H1 (cell line): ENCODE results near the gene GRIP2. TPM values are rescaled to one million over a fixed set of nuclear protein-coding genes. Genes with fewer than 3 reads are reported as not detected.
A peak's percentile ranks its signal among the peaks of the same experiment; 100 is the strongest.

ENCODE experiments used
- CTCF ChIA-PET: fragments of 300-600 bp; sonication (Branson Sonifier 250); formaldehyde crosslinking; loops from one replicate; lab custom pipeline; 2021; ENCODE audit not compliant: partially characterized antibody; lab: Charles Lee
- POLR2A ChIA-PET: fragments of 300-600 bp; sonication (Branson Sonifier 250); formaldehyde crosslinking; loops from one replicate; lab custom pipeline; 2021; ENCODE audit warnings: inconsistent platforms; ENCODE audit not compliant: partially characterized antibody; lab: Charles Lee
- DNase-seq, 2 experiments: peaks; one replicate each; pipeline versions ENCODE4 v3.0.0 to v3.0.0-alpha.2; 2010 to 2022; ENCODE audit warnings: low spot score in 2 of 2, low read depth in 1 of 2, mixed read lengths in 1 of 2
- FAIRE-seq: peaks from 2 replicates; lab custom pipeline; 2011; peaks lifted over from hg19 to GRCh38; lab: Jason Lieb, UNC
- H2AFZ ChIP-seq: 2 replicates; pipeline ENCODE4 v1.8.1; 2012; ENCODE audit warnings: low read length, inconsistent platforms
- H2AK5ac ChIP-seq: 2 replicates; pipeline ENCODE4 v1.6.1; 2013; ENCODE audit warnings: low read depth, low read length
- H2BK120ac ChIP-seq: replicated peaks from 2 replicates; pipeline ENCODE3; 2013; ENCODE audit warnings: low read depth, low read length, inconsistent platforms
- H2BK12ac ChIP-seq: 2 replicates; pipeline ENCODE4 v1.6.1; 2013; ENCODE audit warnings: low read depth, low read length
- H2BK15ac ChIP-seq: 2 replicates; pipeline ENCODE4 v1.6.1; 2013; ENCODE audit warnings: low read length
- H2BK20ac ChIP-seq: 2 replicates; pipeline ENCODE4 v1.6.1; 2013; ENCODE audit warnings: low read length
- H2BK5ac ChIP-seq: 2 replicates; pipeline ENCODE4 v1.6.1; 2013; ENCODE audit warnings: low read depth, low read length
- H3K14ac ChIP-seq: 2 replicates; pipeline ENCODE4 v1.6.1; 2013; ENCODE audit warnings: inconsistent platforms; ENCODE audit not compliant: insufficient read length
- H3K18ac ChIP-seq: 2 replicates; pipeline ENCODE4 v1.6.1; 2013; ENCODE audit warnings: low read length; ENCODE audit errors: extremely low read depth
- H3K23ac ChIP-seq: 2 replicates; pipeline ENCODE4 v1.6.1; 2013; ENCODE audit warnings: inconsistent platforms; ENCODE audit not compliant: insufficient read length
- H3K23me2 ChIP-seq: 2 replicates; pipeline ENCODE4 v1.6.1; 2013; ENCODE audit warnings: low read depth, low read length
- H3K27ac ChIP-seq: 2 replicates; pipeline ENCODE4 v1.6.1; 2011; ENCODE audit warnings: low read depth, low read length, inconsistent platforms
- H3K27me3 ChIP-seq, 4 experiments: replicated peaks in 1 of 4; 1 replicate in 1 of 4; 2 replicates in 3 of 4; pipeline versions ENCODE4 v1.6.1 to v1.8.1; 2011 to 2013; ENCODE audit warnings: low read length in 3 of 4, mild to moderate bottlenecking in 3 of 4, inconsistent platforms in 2 of 4, mixed read lengths in 2 of 4, moderate library complexity in 1 of 4; ENCODE audit not compliant: control insufficient read depth in 3 of 4, insufficient read depth in 3 of 4; ENCODE audit errors: extremely low read depth in 1 of 4
- H3K36me3 ChIP-seq, 4 experiments: 2 replicates each; pipeline versions ENCODE4 v1.6.1 to v1.8.1; 2011 to 2013; ENCODE audit warnings: mild to moderate bottlenecking in 4 of 4, low read length in 3 of 4, moderate library complexity in 2 of 4, control low read depth in 1 of 4, inconsistent platforms in 1 of 4; ENCODE audit not compliant: insufficient read depth in 4 of 4, control insufficient read depth in 2 of 4
- H3K4ac ChIP-seq: replicated peaks from 2 replicates; pipeline ENCODE3; 2013; ENCODE audit warnings: low read length, low read depth, mixed read lengths, inconsistent platforms; ENCODE audit not compliant: insufficient read length
- H3K4me1 ChIP-seq, 4 experiments: replicated peaks in 1 of 4; 1 replicate in 1 of 4; 2 replicates in 3 of 4; pipeline versions ENCODE4 v1.6.1 to v1.8.1; 2011 to 2013; ENCODE audit warnings: low read length in 3 of 4, inconsistent platforms in 2 of 4, mixed read lengths in 1 of 4; ENCODE audit not compliant: insufficient read depth in 4 of 4, control insufficient read depth in 3 of 4
- H3K4me2 ChIP-seq, 2 experiments: 2 replicates each; pipeline versions ENCODE4 v1.6.1 to v1.8.1; 2011 to 2013; ENCODE audit warnings: low read depth in 2 of 2, low read length in 2 of 2, control low read depth in 1 of 2, inconsistent platforms in 1 of 2, mild to moderate bottlenecking in 1 of 2; ENCODE audit not compliant: insufficient read depth in 1 of 2
- H3K4me3 ChIP-seq, 4 experiments: fragments of 200-600, 300-600 bp in 1 of 4; sonication (generic), shearing (Covaris generic), sonication (Bioruptor Twin) in 1 of 4; 2 replicates each; pipeline versions ENCODE4 v1.5.1 to v1.8.1; 2011 to 2016; ENCODE audit warnings: low read length in 4 of 4, low read depth in 3 of 4, control low read depth in 2 of 4, inconsistent platforms in 2 of 4, mild to moderate bottlenecking in 2 of 4, mixed read lengths in 1 of 4, moderate library complexity in 1 of 4; ENCODE audit not compliant: insufficient read depth in 2 of 4; ENCODE audit errors: extremely low read depth in 1 of 4
- H3K56ac ChIP-seq: replicated peaks from 2 replicates; pipeline ENCODE3; 2013; ENCODE audit warnings: low read depth, mild to moderate bottlenecking, mixed read lengths, low read length, inconsistent platforms; ENCODE audit not compliant: insufficient read length
- H3K79me1 ChIP-seq: 2 replicates; pipeline ENCODE4 v1.6.1; 2013; ENCODE audit warnings: low read depth, low read length, control low read depth
- H3K79me2 ChIP-seq, 2 experiments: 2 replicates each; pipeline versions ENCODE4 v1.6.1 to v1.8.1; 2012 to 2013; ENCODE audit warnings: low read length in 2 of 2, mild to moderate bottlenecking in 2 of 2, inconsistent platforms in 1 of 2; ENCODE audit not compliant: insufficient read depth in 2 of 2, control insufficient read depth in 1 of 2
- H3K9ac ChIP-seq, 4 experiments: replicated peaks in 1 of 4; 1 replicate in 1 of 4; 2 replicates in 3 of 4; pipeline versions ENCODE4 v1.6.1 to v1.8.1; 2011 to 2013; ENCODE audit warnings: low read depth in 3 of 4, low read length in 3 of 4, control low read depth in 2 of 4, mild to moderate bottlenecking in 2 of 4, moderate library complexity in 2 of 4, inconsistent platforms in 1 of 4; ENCODE audit errors: extremely low read depth in 1 of 4
- H3K9me3 ChIP-seq, 2 experiments: 2 replicates each; pipeline versions ENCODE4 v1.6.1 to v1.8.1; 2012 to 2013; ENCODE audit warnings: mild to moderate bottlenecking in 2 of 2, moderate library complexity in 2 of 2, control low read depth in 1 of 2, inconsistent platforms in 1 of 2, low read depth in 1 of 2, low read length in 1 of 2, mixed read lengths in 1 of 2; ENCODE audit not compliant: insufficient read depth in 2 of 2
- H4K20me1 ChIP-seq, 2 experiments: replicated peaks in 1 of 2; 2 replicates each; pipeline versions ENCODE3 to v1.8.1; 2011 to 2013; ENCODE audit warnings: inconsistent platforms in 2 of 2, low read length in 2 of 2, mild to moderate bottlenecking in 1 of 2; ENCODE audit not compliant: insufficient read depth in 2 of 2, control insufficient read depth in 1 of 2
- H4K5ac ChIP-seq: 2 replicates; pipeline ENCODE4 v1.6.1; 2013; ENCODE audit warnings: low read length, low read depth, mixed read lengths, inconsistent platforms; ENCODE audit not compliant: insufficient read length
- H4K8ac ChIP-seq: 2 replicates; pipeline ENCODE4 v1.8.0; 2013; ENCODE audit warnings: mild to moderate bottlenecking, moderate library complexity, low read length, inconsistent platforms; ENCODE audit not compliant: insufficient read depth; ENCODE audit errors: extremely low read depth
- H4K91ac ChIP-seq: replicated peaks from 2 replicates; pipeline ENCODE3; 2013; ENCODE audit warnings: low read length, mixed read lengths, inconsistent platforms; ENCODE audit not compliant: insufficient read length
- ASH2L ChIP-seq: fragments of 200-600, 300-600 bp; sonication (generic); IDR thresholded peaks from one replicate; pipeline ENCODE4 v1.7.1; 2017; ENCODE audit warnings: low read length
- BRCA1 ChIP-seq: IDR thresholded peaks from 2 replicates; pipeline ENCODE4 v1.6.1; 2012; ENCODE audit warnings: low read depth, low read length, improper control_type of control experiment
- CBX8 ChIP-seq: fragments of 300-800, 300-1000 bp; sonication (generic); IDR thresholded peaks from 2 replicates; pipeline ENCODE4 v1.7.1; 2016; ENCODE audit warnings: low read depth, low read length, borderline replicate concordance
- HDAC2 ChIP-seq, 2 experiments: fragments of 300-600 bp in 1 of 2; sonication (generic) in 1 of 2; IDR thresholded peaks; 2 replicates each; pipeline ENCODE4 v1.6.1; 2011 to 2012; ENCODE audit warnings: low read depth in 2 of 2, low read length in 2 of 2, mild to moderate bottlenecking in 2 of 2, moderate library complexity in 2 of 2, borderline replicate concordance in 1 of 2, inconsistent platforms in 1 of 2
- NANOG ChIP-seq: IDR thresholded peaks from 2 replicates; pipeline ENCODE4 v1.6.1; 2011; ENCODE audit warnings: low read length, low read depth, mild to moderate bottlenecking, inconsistent platforms; ENCODE audit not compliant: insufficient read depth, poor library complexity, severe bottlenecking
- SIX5 ChIP-seq: IDR thresholded peaks from 2 replicates; pipeline ENCODE4 v1.6.1; 2011; ENCODE audit warnings: mild to moderate bottlenecking, low read depth, low read length
- SP4 ChIP-seq: IDR thresholded peaks from 2 replicates; pipeline ENCODE4 v1.6.1; 2012; ENCODE audit warnings: low read length, inconsistent platforms
- TAF1 ChIP-seq: IDR thresholded peaks from 2 replicates; pipeline ENCODE4 v1.6.1; 2011; ENCODE audit warnings: mild to moderate bottlenecking, low read depth, low read length
- USF2 ChIP-seq: IDR thresholded peaks from 2 replicates; pipeline ENCODE4 v1.6.1; 2011; ENCODE audit warnings: low read length, improper control_type of control experiment
- YY1 ChIP-seq: IDR thresholded peaks from 2 replicates; pipeline ENCODE4 v1.6.1; 2011; ENCODE audit warnings: low read depth, mild to moderate bottlenecking, low read length
- WGBS, 2 experiments: shearing (Covaris generic) in 1 of 2; methylation state at CpG; one replicate each; pipeline versions ENCODE4 v1.1.6 to v1.1.7; 2013 to 2015; ENCODE audit warnings: low lambda C conversion rate in 2 of 2, mixed read lengths in 2 of 2, inconsistent platforms in 1 of 2, low coverage in 1 of 2, missing lambda C conversion rate in 1 of 2; ENCODE audit not compliant: insufficient replicate concordance in 2 of 2, insufficient coverage in 1 of 2, insufficient read length in 1 of 2; ENCODE audit errors: extremely low coverage in 1 of 2, missing lambda C conversion rate in 1 of 2; 5-methylcytosine and 5-hydroxymethylcytosine counted together
- polyA plus RNA-seq, 7 experiments: library from polyadenylated mRNA; depleted of rRNA in 3 of 7; stranded (reverse) in 5 of 7; unstranded in 2 of 7; fragments of >200 nt in 5 of 7; fragments of 200-250 nt in 2 of 7; gene quantifications; 1 replicate in 5 of 7; 2 replicates in 1 of 7; 4 replicates in 1 of 7; pipeline versions ENCODE4 v1.2.1 to v1.2.3, GENCODE V29; 2011 to 2013; ENCODE audit warnings: missing spikeins in 2 of 7, mixed read lengths in 2 of 7
- total RNA-seq: library from RNA; stranded (reverse); fragmentation: NEBNext Ultra II Directional; extraction: Animal tissue kit (Norgen Biotek cat#: 25700); gene quantifications from 2 replicates; pipeline ENCODE4 v1.2.1, GENCODE V29; 2021

The GRIP2 gene
- total and polyA plus RNA-seq, 2 of the 8 experiments (the other 6 are each of a cell fraction or from before 2014, with no cell fraction given), result 2.5 to 6.4 TPM

- Histone ChIP-seq H2BK12ac (no peak overlapping the region), H3K27ac (no peak overlapping the region), H3K4ac (no peak overlapping the region), H3K9ac (no peak overlapping the region), H3K79me2 (no peaks in the 10 kb centered on the region), H3K4me2 (no peak overlapping the region), H4K91ac (no peak overlapping the region), H3K56ac (no peak overlapping the region), H3K9me3 (no peaks in the 10 kb centered on the region), H3K4me1 (peaks cover 0 to 2% (median 0%) of the 10 kb centered on the region in 4 experiments; a peak in 2 of 7 replicates), H3K23me2 (peaks cover 1% of the 10 kb centered on the region; the same call in 1 of the 2 replicates), H3K14ac (no peak overlapping the region), H2AFZ (no peak overlapping the region), H4K5ac (no peak overlapping the region), H3K79me1 (peaks cover 3% of the 10 kb centered on the region; the same call in 1 of the 2 replicates), H2AK5ac (no peak overlapping the region), H3K27me3 (no peaks in the 10 kb centered on the region; a peak in 1 of 7 replicates), H3K23ac (no peak overlapping the region), H2BK15ac (no peak overlapping the region), H2BK5ac (peak overlapping the region; percentile 6; the same call in 1 of the 2 replicates), H4K20me1 (peaks cover 7 to 21% of the 10 kb centered on the region in 2 experiments), H3K36me3 (peaks cover 27 to 71% (median 52%) of the 10 kb centered on the region in 4 experiments), H2BK20ac (no peak overlapping the region), H3K4me3 (no peak overlapping the region), H3K18ac (no peak overlapping the region), H4K8ac (no peak overlapping the region), H2BK120ac (no peak overlapping the region)
- CTCF ChIA-PET, result interaction anchor here (0.9 to 2.2 kb wide), 8 partner anchors 10 to 178 kb away, joined by 3 to 12 read pairs (median 4); no protein-coding TSS in a partner anchor
- WGBS, 2 experiments, result 91% methylated on average over 15 of the region's 17 CpGs; no CpG with 5 or more reads in 1 of the 2 experiments
- DNase-seq (no peak), FAIRE-seq (no peak)
- POLR2A ChIA-PET, result interaction anchor here (0.9 to 1.6 kb wide), 2 partner anchors 10 to 50 kb away, joined by 3 read pairs; partner anchors contain the start of gene SLC6A6
- TF ChIP-seq BRCA1 (no peak), CBX8 (no peak), HDAC2 (IDR thresholded peaks at IDR 0.05; ENCODE audit: borderline replicate concordance in 1 of 2, low read depth in 2 of 2, low read length in 2 of 2) (no peak), NANOG (no peak), USF2 (no peak), TAF1 (no peak), SP4 (no peak), ASH2L (no peak), YY1 (no peak), SIX5 (no peak)
Observed at GRCh38 chr3:14451844-14452739, 88.0 kb downstream of the GRIP2 start.
